RWPE1 (cell line): ENCODE results near the gene UFM1.

ENCODE experiments used
- CTCF ChIA-PET: fragments of 350-600 bp; sonication (Branson Sonifier 250); formaldehyde crosslinking; extraction: SDS; loops from one replicate; lab custom pipeline; 2021; lab: Yijun Ruan, JAX
- POLR2A ChIA-PET: fragments of 400-600 bp; formaldehyde crosslinking; extraction: SDS; loops from one replicate; lab custom pipeline; 2020; ENCODE audit warnings: antibody characterized with exemption; ENCODE audit not compliant: low non-redundant PET; lab: Yijun Ruan, JAX
- DNase-seq: peaks from one replicate; pipeline ENCODE4 v3.0.0; 2012; ENCODE audit warnings: low spot score
- H3K27ac ChIP-seq: fragments of 450-650 bp; 2 replicates; pipeline ENCODE4 v1.5.1; 2017
- TF ChIP-seq, protein P1 (sequence below): fragments of 450-650 bp; conservative IDR thresholded peaks from 2 replicates; pipeline ENCODE4 v1.5.1; 2017; ENCODE audit warnings: low read depth, mild to moderate bottlenecking

Gene UFM1

DNA sequence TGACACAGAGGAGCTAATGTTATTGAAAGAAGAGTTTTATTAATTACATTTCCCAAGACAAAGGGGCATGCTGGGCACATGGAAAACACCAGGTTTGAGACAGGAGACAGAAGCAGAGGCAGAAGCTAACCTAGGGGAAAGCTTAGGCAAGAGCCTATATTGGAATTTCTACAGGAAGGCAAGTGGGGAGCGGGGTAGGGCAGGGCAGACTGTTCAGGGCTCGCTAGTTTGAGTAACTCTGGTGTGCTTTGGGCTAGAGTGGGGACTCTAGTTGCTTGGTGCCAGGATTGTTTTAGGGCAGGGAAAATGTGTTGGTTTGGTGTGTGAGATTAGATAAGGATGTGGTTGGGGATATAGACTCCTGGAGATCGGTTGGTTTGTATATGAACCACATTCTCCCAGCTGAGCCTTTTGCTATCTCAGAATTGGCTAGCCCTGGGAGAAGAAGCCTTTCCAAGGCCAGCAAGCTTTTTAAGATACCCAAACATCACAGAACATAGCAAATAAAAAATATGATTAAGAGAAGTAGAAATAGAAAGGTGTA lies 8.4 kb upstream of the UFM1 start:
- ChIA-PET POLR2A (no interaction called here), CTCF (interaction anchor here (0.6 to 0.7 kb wide), 3 partner anchors 28 to 104 kb away, joined by 4 to 5 read pairs (median 4); no protein-coding TSS in a partner anchor)
- TF ChIP-seq, protein P1, sequence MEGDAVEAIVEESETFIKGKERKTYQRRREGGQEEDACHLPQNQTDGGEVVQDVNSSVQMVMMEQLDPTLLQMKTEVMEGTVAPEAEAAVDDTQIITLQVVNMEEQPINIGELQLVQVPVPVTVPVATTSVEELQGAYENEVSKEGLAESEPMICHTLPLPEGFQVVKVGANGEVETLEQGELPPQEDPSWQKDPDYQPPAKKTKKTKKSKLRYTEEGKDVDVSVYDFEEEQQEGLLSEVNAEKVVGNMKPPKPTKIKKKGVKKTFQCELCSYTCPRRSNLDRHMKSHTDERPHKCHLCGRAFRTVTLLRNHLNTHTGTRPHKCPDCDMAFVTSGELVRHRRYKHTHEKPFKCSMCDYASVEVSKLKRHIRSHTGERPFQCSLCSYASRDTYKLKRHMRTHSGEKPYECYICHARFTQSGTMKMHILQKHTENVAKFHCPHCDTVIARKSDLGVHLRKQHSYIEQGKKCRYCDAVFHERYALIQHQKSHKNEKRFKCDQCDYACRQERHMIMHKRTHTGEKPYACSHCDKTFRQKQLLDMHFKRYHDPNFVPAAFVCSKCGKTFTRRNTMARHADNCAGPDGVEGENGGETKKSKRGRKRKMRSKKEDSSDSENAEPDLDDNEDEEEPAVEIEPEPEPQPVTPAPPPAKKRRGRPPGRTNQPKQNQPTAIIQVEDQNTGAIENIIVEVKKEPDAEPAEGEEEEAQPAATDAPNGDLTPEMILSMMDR: no peak
- H3K27ac ChIP-seq: no peak overlapping the region
- no peak for DNase-seq

- POLR2A ChIA-PET: no interaction called here
- no peak for DNase-seq
- TF ChIP-seq, protein P1: no peak
- no peak overlapping the region for H3K27ac ChIP-seq
- CTCF ChIA-PET: no interaction called here
Observed at GRCh38 chr13:38346764-38347163, 2.9 kb upstream of the UFM1 start.

DNA sequence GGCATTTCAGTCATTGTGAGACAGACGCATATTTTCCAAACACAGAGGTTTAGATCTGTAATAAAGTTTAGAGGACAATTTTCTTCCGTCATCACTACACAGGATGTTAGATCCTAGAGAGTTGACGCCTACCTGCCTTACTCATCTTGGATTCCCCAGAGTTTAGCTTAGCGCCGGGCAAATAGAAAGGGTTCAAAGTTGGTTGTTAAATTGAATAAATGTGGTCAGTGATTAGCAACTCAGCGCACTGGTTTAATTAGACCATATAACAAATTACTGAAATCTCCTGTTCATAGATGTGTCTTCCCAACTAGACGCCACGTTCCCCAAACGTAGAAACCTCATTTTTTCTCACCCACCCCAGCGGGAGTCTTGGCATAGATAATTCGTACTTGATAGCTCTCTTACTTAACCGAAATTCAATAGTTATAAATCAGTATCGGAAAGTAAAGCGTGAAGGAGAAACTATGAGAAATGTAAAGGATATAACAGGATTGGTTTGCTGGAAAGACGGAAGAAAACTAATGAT lies 726 bp upstream of the UFM1 start:
- peak; percentile 44 for DNase-seq

GRCh38 chr13:38350114-38350617 lies 515 bp downstream of the UFM1 start:
- peak; percentile 63 for DNase-seq
- H3K27ac ChIP-seq: peak overlapping the region; percentile 83
- ChIA-PET CTCF (interaction anchor here (0.6 to 1.4 kb wide), 2 partner anchors 26 to 480 kb away, joined by 3 read pairs; partner anchors contain the start of gene TRPC4), POLR2A (interaction anchor here (1.0 kb wide), 1 partner anchor 120 kb away, joined by 3 read pairs; no protein-coding TSS in a partner anchor)
- TF ChIP-seq, protein P1: no peak

More for the DNA sequence above, 726 bp upstream of the UFM1 start:
- TF ChIP-seq, protein P1: no peak
- peak overlapping the region; percentile 83 for H3K27ac ChIP-seq
- CTCF ChIA-PET: interaction anchor here (1.2 kb wide), 1 partner anchor 479 kb away, joined by 4 read pairs; no protein-coding TSS in a partner anchor
- POLR2A ChIA-PET: interaction anchor here (0.5 kb wide), 1 partner anchor 1745 kb away, joined by 3 read pairs; no protein-coding TSS in a partner anchor

GRCh38 chr13:38355595-38356119 lies 6.0 kb downstream of the UFM1 start:
- TF ChIP-seq, protein P1: no peak
- no peak overlapping the region for H3K27ac ChIP-seq
- CTCF ChIA-PET: interaction anchor here (0.6 kb wide), 1 partner anchor 21 kb away, joined by 4 read pairs; no protein-coding TSS in a partner anchor
- POLR2A ChIA-PET: no interaction called here
- no peak for DNase-seq

- TF ChIP-seq, protein P1: no peak
- ChIA-PET POLR2A (no interaction called here), CTCF (no interaction called here)
- DNase-seq: no peak
- no peak overlapping the region for H3K27ac ChIP-seq
Observed at GRCh38 chr13:38358684-38359083, 9.0 kb downstream of the UFM1 start.
